GM12873 (cell line): ENCODE measurements around the gene ANAPC13.

Source experiments
- TF ChIP-seq, protein P1 (sequence below): IDR thresholded peaks from 2 replicates; pipeline ENCODE4 v1.5.1; 2012; ENCODE audit warnings: low read depth, mild to moderate bottlenecking, moderate library complexity, low read length, control low read depth; ENCODE audit not compliant: insufficient read depth; ENCODE audit errors: missing control alignments

ANAPC13 gene

DNA sequence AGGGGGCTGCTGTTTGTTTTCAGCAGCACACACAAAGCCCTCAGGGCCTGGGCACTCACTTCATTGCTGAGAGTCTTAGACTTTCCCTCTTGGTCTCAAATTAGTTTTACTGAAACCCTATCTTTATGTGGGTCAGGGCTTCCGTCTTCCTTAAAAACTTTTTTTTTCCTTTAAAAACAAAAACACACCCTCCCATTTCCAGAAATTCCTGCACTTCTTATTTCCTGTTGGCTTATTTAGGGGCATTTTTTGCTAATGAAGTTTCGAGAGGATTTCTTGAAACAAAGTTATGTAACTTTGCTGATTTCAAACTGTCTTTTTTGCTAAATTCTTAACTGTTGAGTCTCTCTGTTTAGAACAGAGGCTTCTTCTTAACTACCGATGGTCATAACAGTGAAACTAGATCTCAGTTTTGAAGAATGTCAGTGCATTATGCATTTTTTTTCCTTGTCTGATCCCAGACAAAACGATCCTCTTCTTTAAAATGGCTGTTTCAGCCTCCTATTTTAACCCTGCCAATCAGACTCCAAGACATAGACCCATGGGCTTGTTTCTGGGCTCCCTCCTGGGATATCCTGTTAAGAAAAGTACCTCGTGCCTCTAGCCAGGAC is 23.3 kb downstream of the ANAPC13 start:
- TF ChIP-seq, protein P1, sequence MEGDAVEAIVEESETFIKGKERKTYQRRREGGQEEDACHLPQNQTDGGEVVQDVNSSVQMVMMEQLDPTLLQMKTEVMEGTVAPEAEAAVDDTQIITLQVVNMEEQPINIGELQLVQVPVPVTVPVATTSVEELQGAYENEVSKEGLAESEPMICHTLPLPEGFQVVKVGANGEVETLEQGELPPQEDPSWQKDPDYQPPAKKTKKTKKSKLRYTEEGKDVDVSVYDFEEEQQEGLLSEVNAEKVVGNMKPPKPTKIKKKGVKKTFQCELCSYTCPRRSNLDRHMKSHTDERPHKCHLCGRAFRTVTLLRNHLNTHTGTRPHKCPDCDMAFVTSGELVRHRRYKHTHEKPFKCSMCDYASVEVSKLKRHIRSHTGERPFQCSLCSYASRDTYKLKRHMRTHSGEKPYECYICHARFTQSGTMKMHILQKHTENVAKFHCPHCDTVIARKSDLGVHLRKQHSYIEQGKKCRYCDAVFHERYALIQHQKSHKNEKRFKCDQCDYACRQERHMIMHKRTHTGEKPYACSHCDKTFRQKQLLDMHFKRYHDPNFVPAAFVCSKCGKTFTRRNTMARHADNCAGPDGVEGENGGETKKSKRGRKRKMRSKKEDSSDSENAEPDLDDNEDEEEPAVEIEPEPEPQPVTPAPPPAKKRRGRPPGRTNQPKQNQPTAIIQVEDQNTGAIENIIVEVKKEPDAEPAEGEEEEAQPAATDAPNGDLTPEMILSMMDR, result no peak

DNA sequence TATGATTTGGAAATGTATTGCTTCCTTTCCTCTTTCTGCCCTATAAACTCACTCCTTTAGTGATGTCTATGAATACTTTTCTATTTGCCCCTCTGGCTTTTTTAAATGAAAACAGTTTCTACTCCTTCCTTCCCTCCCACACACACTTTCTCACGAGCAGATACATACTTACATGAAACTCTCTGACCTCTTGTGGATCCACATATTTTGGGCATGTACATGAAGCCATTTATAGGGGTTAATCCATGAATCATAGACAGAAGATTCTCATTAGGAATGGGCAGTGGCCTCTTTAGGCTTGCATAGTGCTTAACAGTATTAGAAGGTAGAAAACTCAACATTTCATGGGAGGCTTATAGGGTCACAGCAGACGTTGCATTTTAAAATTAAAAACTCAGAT is 24.8 kb downstream of the ANAPC13 start:
- TF ChIP-seq, protein P1, result no peak

DNA sequence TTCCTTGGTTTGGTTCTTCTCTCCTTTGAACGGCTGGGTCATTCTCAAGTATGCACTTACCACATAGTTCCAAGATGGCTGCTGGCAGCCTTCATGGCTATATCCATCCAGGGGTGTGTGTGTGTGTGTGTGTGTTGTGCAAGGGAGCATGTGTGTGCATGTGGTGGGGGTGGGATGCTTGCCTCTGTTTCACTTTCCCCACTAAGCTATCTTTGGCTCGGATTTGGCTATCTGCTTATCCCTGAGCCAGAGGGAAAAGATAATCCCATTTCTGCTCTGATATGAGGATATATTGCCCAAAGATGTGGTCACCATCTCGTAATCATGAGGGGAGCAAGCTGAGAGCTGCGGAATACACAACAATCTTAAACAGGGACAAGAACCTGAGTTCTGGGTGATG is 26.2 kb downstream of the ANAPC13 start:
- TF ChIP-seq, protein P1, result no peak

DNA sequence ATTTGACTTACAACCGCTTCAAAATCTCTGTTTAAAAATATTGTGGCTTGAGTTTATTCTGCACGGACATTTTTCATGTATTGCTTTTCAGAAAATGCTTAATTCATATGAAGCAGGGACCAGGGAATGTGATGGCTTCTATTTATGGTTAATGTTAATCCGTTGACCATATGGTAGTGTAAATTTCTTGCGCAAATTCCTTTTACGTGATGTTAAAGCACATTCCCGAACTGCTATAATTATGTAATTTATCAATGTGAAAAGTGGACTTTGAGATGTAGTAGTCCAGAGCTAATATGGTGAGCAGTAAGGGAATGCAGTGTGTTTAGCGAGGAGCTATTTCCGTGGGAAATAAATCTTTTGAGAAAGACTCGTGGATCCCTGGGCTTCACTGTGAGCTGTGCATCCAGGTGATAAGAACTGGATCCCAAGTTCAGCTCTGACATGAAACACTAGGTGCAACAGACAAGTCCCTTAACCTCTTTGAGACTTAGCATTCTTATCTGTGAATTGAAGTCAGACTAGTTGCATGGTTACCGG is 27.3 kb downstream of the ANAPC13 start:
- TF ChIP-seq, protein P1, result no peak

DNA sequence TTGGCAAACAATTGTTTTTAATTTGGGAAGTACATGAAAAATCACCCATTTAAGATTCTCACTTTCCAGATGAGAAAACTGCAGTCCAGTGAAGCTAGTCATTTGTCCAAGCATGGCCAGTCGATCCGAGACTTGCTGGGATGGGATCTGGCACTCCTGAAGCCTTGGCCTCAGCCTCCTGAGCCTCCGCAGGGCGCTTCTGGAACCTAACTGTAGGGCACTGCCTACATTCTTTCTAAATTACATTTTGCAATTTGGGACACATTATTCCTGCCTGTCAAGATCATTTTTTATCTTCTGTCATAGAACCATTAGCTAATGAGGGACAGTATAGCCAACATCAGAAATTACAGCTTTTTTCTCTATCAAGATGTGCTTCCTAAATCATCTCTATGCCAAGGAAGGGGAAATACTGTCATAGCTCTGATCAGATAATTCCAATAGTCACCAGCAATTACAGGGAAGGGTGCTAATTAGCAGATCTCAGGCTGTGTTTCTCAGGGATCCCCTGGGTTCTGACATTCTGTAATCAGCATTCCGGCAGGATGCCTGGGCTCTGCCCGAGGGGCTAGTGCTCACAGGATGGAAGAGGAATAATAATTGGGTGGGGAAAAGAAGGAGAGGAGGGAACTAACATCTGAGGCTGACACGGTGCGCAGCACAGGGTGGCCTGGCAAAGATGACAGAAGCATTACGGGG is 28.3 kb downstream of the ANAPC13 start:
- TF ChIP-seq, protein P1, result no peak

DNA sequence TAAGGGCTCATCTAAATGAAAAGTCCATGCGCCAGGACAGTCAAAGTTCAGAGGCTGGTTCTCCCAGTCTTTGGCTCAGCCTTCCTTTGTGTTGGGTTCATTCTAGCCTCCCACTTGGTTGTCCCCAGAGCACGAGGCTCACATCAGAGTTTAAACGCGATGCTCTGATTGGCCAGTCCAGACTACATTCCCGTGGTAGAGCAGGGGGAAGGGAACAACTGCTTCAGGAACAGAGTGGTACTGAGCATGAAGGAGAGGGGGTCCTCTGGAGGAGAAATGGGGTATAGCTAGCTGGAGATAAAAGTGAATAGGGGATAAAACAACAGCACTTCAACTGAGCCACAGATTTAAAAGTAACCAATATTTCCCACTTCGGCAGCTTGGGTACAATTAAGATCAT is 32.2 kb downstream of the ANAPC13 start:
- TF ChIP-seq, protein P1, result peak; percentile 44

DNA sequence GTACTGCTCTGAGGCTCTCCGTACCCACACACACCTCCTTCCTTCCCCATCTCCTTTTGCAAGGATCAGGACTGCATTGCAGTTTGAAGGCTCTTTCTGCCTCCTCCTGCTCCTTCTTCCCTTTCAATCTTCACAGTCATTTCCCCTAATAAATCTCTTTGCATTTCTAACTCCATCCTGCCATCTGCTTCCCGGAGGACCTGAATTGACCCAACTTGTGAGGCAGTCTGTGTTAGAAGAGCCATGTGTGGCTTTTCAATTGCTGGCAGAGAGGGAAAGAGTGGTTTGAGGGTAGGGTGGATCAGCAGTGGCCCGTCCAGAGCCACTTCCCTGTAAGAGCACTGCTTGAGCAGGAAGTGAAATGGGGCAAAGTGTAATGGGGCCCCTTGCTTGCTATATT is 35.8 kb downstream of the ANAPC13 start:
- TF ChIP-seq, protein P1, result no peak
